Measurements from ENCODE around the gene TRIM59.
"Not testable (repeated sequence)": the region's sequence is repeated elsewhere in the genome, so short reads cannot be mapped to it uniquely, and the experiment has no call there.

The TRIM59 gene

GRCh38 chr3:160454995-160455394 is 5.4 kb upstream of the TRIM59 start:
- no peak for DNase-seq

- DNase-seq = not testable (repeated sequence)
Observed at GRCh38 chr3:160452251-160452650, 2.7 kb upstream of the TRIM59 start.

GRCh38 chr3:160451602-160452001 is 2.0 kb upstream of the TRIM59 start:
- DNase-seq = no peak

GRCh38 chr3:160450846-160451245 is 1.3 kb upstream of the TRIM59 start:
- no peak for DNase-seq

- peak; percentile 62 for DNase-seq
Observed at GRCh38 chr3:160448845-160449635, 546 bp downstream of the TRIM59 start.

GRCh38 chr3:160447544-160447943 is 2.0 kb downstream of the TRIM59 start:
- DNase-seq = no peak

GRCh38 chr3:160446522-160447056 is 3.0 kb downstream of the TRIM59 start:
- no peak for DNase-seq

- DNase-seq = no peak
Observed at GRCh38 chr3:160445854-160446253, 3.7 kb downstream of the TRIM59 start.

GRCh38 chr3:160444411-160444810 is 5.2 kb downstream of the TRIM59 start:
- no peak for DNase-seq

- DNase-seq = no peak
Observed at GRCh38 chr3:160440687-160441086, 8.9 kb downstream of the TRIM59 start.

- DNase-seq = no peak
Observed at GRCh38 chr3:160437083-160437455, 12.5 kb downstream of the TRIM59 start.

GRCh38 chr3:160435747-160436146 is 13.8 kb downstream of the TRIM59 start:
- DNase-seq = no peak

GRCh38 chr3:160435095-160435494 is 14.5 kb downstream of the TRIM59 start:
- no peak for DNase-seq

GRCh38 chr3:160434071-160434470 is 15.5 kb downstream of the TRIM59 start:
- no peak for DNase-seq

GRCh38 chr3:160427832-160428424 is 21.7 kb downstream of the TRIM59 start:
- no peak for DNase-seq

- no peak for DNase-seq
Observed at GRCh38 chr3:160417311-160417710, 32.3 kb downstream of the TRIM59 start.

GRCh38 chr3:160413613-160414248 is 35.9 kb downstream of the TRIM59 start:
- DNase-seq = peak; percentile 80

GRCh38 chr3:160412477-160412876 is 37.1 kb downstream of the TRIM59 start:
- no peak for DNase-seq

GRCh38 chr3:160409812-160410610 is 39.6 kb downstream of the TRIM59 start:
- DNase-seq = no peak

GRCh38 chr3:160403796-160404470 is 45.7 kb downstream of the TRIM59 start:
- no peak for DNase-seq

- peak; percentile 24 for DNase-seq
Observed at GRCh38 chr3:160403028-160403545, 46.5 kb downstream of the TRIM59 start.
